HFF-Myc (cell line): ENCODE results near the gene UBTD1.
"Not testable (repeated sequence)": the region's sequence is repeated elsewhere in the genome, so short reads cannot be mapped to it uniquely, and the experiment has no call there.

Experiments used
- DNase-seq: peaks from one replicate; pipeline ENCODE4 v3.0.0-alpha.2; 2011; ENCODE audit warnings: low read depth; ENCODE audit errors: extremely low read depth
- H3K4me3 ChIP-seq: replicated peaks from 2 replicates; pipeline ENCODE4 v1.5.1; 2011; ENCODE audit warnings: low read depth, mild to moderate bottlenecking, control low read depth, low read length
- TF ChIP-seq, protein P1 (sequence below): IDR thresholded peaks from 2 replicates; pipeline ENCODE4 v1.5.1; 2012; ENCODE audit warnings: mild to moderate bottlenecking, low read depth, low read length, control low read depth; ENCODE audit errors: missing control alignments

Gene UBTD1

DNA sequence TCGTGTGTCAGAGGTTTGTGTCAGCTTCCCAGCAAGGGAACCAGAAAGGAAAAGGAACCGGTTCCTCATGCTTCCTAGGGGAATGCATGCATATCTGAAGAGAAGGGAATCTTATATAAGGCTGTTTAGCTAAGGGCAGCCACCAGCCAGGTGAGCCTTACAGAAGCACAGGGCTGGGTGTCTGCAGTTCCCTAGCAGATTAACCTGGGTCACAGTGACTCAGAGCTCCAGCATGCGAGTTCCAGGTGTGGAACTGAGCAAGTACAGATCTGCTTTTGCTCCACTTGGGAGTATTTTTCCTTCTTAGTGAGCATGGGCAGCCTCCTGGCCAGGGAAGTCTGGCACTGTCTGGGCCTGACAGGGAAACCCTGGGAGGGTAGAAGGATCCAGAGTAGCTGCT, 72.9 kb downstream of the UBTD1 start:
- no peak overlapping the region for H3K4me3 ChIP-seq
- no peak for DNase-seq
- TF ChIP-seq, protein P1, sequence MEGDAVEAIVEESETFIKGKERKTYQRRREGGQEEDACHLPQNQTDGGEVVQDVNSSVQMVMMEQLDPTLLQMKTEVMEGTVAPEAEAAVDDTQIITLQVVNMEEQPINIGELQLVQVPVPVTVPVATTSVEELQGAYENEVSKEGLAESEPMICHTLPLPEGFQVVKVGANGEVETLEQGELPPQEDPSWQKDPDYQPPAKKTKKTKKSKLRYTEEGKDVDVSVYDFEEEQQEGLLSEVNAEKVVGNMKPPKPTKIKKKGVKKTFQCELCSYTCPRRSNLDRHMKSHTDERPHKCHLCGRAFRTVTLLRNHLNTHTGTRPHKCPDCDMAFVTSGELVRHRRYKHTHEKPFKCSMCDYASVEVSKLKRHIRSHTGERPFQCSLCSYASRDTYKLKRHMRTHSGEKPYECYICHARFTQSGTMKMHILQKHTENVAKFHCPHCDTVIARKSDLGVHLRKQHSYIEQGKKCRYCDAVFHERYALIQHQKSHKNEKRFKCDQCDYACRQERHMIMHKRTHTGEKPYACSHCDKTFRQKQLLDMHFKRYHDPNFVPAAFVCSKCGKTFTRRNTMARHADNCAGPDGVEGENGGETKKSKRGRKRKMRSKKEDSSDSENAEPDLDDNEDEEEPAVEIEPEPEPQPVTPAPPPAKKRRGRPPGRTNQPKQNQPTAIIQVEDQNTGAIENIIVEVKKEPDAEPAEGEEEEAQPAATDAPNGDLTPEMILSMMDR = no peak

DNA sequence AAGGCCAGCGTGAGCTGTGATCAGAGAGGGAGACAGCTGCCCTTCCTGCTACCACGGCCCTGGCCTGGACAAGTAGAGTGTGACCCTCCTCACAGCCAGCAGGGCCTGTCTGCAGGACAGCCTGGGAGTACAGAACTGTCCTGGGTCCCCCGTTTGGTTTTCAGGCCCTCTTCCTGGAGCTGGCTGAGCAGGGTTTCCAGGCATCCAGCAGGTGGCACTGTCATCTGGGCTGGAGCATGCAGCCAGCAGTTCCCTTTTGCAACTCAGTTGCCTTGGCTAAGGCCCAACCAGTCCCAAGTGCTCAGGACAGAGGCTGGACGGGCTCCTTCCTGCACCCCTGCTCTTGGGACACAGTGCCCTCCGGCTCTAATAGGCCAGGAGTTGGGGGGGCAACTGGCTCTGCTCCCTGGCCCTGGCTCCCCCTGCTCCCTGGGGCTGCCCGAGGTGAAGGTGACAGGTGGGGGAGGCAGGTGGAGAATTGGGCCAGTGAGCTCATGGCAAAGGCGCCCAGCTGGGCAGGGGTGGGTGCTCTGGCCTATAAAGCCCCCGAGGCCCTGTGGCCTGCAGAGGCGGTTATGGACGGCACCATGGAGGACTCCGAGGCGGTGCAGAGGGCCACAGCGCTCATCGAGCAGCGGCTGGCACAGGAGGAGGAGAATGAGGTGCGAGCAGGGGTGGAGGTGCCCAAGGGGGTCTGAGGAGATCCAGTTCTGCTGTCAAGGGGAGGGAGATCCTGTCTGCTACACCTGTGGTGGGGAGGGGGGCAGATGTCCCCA, 73.7 kb downstream of the UBTD1 start, which contains the start of gene ANKRD2:
Gene ANKRD2, plus strand, starts transcription at position 566 of the 776 bp plus-strand sequence. Its CDS starts 10 bp downstream, at position 576.
- H3K4me3 ChIP-seq = no peak within 1 kb of the TSS
- no peak for DNase-seq
- TF ChIP-seq, protein P1 = peak; percentile 96

DNA sequence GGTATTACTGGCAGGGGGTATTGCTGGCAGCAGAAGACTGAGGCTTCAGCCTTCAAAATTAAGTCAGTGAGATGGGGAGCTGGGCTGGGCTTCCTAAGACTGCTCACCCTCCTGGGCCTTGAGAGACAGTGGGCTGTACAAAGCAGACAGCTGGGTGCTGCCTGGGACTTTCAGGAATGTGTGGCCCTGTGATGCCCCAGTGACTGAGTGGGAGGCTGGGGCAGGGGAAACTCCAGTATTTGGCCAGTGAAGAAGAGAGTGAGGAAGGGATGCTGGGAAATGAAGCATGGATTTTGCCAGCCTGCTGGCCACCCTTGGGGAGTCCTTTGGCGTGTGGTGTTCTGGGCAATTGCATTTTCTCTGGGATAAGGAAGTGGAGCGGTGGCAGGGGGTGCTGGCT, 74.3 kb downstream of the UBTD1 start:
- no peak for DNase-seq
- no peak overlapping the region for H3K4me3 ChIP-seq
- TF ChIP-seq, protein P1 = no peak

DNA sequence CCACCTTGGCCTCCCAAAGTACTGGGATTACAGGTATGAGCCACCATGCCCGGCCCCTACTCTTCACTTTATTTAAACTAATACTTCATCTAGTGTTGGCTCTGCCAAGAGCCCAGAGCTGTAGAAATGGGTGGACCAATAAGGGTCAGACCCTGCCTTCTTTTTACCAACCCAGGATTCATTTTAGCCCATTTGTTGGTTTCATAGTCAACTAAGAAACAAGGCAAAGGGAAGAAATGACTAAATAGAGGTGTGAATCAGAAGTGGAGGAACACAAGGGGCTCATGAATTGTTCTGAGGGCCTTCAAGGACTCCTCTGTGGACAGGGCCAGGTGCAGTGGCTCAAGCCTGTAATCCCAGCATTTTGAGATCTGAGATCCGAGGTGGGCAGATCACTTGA, 74.9 kb downstream of the UBTD1 start:
- TF ChIP-seq, protein P1 = no peak
- no peak overlapping the region for H3K4me3 ChIP-seq
- no peak for DNase-seq

DNA sequence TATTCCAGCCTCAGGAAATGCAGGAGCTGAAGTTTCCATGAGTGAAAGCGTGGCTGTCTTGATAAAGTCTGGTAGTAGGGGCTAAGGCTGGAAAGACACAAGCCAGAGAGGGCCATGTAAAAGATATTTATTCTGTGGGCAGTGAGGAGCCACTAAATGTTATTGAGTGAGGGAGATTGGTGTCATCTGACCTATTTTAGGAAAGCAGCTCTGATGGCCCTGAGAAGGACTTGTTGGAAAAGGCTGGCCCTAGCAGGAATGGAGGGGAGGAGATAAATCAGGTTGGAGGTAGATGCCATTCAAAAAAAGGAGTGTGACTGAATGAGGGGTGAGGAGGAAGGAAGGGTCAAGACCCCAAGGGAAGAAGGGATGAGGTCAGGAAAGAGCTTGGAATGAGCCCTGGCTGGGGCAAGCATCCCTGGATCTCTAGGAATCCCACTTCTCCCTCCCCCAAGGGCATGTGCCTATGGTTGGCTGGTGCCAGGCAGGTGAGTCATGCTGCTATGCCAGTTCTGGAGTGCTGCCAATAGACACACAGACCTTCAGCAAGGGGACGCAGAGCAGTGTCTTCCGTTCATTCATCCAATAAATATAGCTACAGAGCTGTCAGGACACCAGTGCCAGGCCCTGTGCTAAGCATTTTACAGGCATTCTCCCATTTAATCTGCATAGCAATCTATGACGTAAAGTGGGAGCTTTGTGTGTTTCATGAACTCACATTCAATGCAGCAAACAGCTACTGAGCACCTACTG, 75.8 kb downstream of the UBTD1 start:
- DNase-seq = no peak
- TF ChIP-seq, protein P1 = no peak
- H3K4me3 ChIP-seq = no peak overlapping the region

DNA sequence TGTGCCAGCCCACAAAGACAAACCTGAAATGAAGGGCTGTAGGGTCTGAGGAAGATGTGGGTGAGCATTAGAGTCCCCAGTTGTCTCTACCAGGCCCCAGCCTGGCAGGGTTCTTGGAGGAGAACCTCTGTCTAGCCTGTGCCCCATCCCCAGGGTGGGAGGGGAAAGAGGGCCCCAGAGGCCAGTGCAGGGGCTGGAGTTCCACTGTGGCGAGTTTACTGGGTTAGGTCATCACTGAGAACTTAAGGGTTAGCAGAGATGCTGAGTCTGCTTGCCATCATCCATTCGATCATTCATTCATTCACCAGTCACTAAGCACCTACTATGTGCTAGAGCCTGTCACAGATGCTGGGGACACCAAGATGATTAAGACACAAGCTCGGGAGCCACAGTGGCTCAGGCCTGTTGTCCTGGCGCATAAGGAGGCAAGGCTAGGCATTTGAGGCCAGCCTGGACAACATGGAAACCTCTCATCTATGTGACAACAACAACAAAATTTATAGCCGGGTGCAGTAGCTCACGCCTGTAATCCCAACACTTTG, 76.5 kb downstream of the UBTD1 start:
- H3K4me3 ChIP-seq = no peak overlapping the region
- TF ChIP-seq, protein P1 = no peak
- DNase-seq = no peak

DNA sequence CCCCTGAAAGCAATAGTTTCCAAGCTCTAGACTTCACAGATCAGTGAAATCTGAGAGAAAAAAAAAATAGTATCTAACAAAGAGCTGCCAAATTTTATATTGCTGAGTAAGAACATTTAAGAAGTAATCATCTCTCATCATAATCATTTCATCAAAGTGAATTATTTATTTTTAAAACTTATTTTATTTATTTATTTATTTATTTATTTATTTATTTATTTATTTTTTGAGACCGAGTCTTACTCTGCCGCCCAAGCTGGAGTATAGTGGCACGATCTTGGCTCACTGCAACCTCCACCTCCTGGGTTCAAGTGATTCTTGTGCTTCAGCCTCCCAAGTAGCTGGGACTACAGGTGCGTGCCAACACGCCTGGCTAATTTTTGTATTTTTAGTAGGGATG, 77.8 kb downstream of the UBTD1 start:
- DNase-seq, H3K4me3 ChIP-seq: not testable (repeated sequence)
